HG02571 (cell line): ENCODE data around the gene BAHCC1.

Source experiments
- ATAC-seq: cut with Tn5 transposase; IDR thresholded peaks from one replicate; pipeline ENCODE4 v1.9.1; 2021; ENCODE audit warnings: mild to moderate bottlenecking, moderate library complexity; ENCODE audit not compliant: unreplicated experiment

The BAHCC1 gene

GRCh38 chr17:81489998-81490992 lies 95.0 kb downstream of the BAHCC1 start:
- ATAC-seq, result no peak

DNA sequence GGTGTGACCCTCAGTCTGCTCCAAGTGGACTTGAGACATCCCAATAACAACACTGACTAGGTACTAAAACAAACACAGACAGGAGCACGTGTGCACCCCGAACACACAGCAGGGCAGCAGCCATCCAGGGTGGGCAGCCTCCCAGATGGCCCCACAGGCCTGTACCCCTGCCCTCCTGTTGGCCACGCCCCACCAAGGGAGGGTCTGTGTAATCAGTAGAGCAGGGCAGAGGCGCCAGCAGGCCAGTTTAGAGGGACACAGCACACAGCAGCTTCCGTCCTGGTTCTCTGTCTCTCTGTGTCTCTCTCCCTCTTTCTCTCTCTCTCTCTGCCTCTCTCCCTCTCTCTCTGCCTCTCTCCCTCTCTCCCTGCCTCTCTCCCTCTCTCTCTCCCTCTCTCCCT lies 95.9 kb downstream of the BAHCC1 start:
- ATAC-seq, result no peak

DNA sequence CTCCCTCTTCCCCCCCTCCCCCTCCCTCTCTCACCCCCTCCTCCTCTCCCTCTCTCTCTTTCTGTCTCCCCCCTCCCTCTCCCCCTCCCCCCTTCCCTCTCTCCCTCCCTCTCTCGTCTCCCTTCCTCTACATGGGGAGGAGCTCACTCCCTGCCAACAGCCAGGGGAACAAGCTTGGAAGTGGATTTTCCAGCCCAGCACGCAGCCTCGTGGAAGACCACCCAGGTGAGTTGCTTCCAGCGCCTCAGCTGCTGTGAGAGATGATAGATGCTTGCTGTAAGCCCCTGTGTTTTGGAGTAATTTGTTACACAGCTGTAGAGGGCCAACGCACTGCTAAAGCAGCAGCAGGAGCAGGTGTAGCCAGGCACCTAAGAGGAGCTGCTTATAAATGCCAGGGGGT lies 96.5 kb downstream of the BAHCC1 start:
- no peak for ATAC-seq

- no peak for ATAC-seq
Observed at GRCh38 chr17:81492202-81492601, 96.9 kb downstream of the BAHCC1 start.

GRCh38 chr17:81492706-81493105 lies 97.4 kb downstream of the BAHCC1 start:
- ATAC-seq, result no peak

GRCh38 chr17:81493198-81494038 lies 98.2 kb downstream of the BAHCC1 start:
- ATAC-seq, result no peak

- ATAC-seq, result no peak
Observed at GRCh38 chr17:81494626-81495377, 99.5 kb downstream of the BAHCC1 start.

DNA sequence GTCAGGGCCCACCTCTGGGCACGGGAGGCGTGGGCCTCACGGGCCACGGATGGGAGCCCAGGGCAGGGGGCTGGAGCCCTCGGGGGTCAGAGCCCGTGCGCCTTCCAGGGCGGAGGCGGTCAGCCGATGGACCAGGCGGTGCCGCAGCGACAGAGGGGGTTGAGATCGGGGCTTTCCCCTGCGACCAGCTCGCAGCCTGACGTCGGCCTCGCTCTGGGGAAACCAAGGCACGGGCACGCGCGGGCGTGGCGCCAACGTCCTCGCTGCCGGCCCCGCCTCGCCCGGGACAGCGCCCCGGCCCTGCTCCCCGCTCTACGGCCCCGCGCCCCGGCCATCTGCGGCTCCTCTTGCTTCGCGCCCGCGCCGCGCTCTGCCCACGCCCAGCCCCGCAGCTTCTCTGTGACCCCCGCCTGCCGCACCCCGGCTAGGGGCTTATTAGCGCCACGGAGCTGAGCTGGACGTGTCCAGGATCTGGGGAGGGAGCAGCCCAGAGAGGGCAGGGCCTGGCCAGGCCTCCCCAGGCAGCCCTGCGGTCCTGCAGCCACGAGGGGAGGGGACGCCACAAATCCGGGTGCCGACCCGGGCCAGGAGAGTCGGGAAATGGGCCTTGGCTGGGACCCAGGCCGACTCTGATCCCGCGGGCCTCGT lies 103.8 kb downstream of the BAHCC1 start:
- ATAC-seq, result no peak

GRCh38 chr17:81499601-81499970 lies 104.3 kb downstream of the BAHCC1 start:
- ATAC-seq, result no peak

DNA sequence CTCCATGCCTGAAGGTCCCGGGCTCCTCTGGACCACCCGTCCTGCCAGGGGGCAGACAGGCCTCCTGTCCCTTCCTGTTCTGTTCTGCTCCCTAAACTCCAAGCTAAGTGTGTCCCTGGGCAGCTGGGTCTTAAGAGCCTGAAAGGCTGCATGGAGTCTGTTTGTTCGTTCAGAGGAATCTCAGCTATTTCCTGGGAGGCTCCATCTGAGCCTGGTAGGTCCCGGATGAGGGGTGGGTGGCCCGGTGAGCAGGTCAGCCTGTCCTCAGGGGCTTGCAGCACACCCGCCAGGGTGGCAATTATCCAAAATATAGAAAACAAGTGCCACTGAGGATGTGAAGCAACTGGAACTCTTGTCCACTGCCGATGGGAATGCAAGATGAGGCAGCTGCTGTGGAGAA lies 104.8 kb downstream of the BAHCC1 start:
- ATAC-seq, result no peak

DNA sequence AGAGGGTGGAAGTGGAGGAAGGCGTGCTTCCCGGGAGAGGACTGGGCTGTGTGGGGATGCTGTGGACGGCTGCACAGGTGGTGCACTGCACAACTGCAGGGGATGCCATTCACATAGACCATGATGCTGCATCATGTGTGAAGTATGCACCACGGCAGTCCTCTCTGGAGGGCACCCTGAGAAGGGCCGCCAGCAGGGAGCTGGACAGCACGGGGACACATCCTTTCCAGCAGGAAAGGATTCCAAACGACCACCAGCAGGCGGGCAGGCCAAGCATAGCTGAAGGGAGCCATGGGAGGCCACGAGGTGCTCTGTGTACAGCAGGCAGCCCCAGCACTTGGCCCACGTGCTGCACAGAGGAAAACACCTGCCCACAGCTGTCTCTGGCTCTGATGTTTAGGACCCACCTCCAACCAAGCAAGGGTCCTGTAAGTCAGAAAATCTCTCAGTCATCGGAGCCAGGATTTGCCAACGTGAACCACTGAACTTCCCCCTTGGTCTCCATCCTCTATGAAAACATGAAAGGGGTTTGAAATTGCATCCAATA lies 107.3 kb downstream of the BAHCC1 start:
- ATAC-seq, result no peak

DNA sequence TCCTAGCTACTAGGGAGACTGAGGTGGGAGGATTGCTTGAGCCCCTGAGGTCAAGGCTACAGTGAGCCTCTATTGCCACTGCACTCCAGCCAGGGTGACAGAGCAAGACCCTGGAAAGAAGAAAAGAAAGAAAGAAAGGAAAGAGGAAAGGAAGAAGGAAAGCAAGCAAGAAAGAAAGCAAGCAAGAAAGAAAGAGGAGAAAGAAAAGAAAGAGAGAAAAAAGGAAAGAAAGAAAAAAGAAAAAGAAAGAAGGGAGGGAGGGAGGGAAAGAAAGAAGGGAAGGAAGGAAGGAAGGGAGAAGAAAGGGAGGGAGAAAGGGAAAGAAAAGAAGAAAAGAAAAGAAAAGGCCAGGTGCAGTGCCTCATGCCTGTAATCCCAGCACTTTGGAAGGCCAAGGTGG lies 108.4 kb downstream of the BAHCC1 start:
- no peak for ATAC-seq

DNA sequence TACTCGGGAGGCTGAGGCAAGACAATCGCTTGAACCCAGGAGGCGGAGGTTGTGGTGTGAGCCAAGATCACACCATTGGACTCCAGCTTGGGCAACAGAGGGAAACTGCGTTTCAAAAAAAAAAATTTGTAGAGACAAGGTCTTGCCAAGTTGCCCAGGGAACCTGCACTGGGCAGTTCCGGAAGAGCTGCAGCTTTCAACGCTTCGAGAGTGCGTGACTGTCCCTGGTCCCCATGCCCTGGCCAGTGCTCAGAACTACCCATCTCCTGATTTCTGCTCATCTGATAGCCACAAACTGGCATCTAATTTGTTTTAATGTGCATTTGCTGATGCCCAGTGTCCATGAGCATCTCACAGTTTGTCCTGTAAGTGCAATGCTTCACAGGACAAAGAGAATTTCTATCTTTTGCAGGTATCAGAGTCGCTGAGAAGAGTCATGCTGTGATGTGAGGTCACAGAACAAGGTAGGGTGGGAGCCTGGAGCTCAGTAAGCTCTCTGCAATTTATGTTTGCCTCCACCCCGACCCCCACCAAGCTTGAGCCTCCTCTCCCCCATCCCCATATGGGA lies 113.5 kb downstream of the BAHCC1 start:
- no peak for ATAC-seq

DNA sequence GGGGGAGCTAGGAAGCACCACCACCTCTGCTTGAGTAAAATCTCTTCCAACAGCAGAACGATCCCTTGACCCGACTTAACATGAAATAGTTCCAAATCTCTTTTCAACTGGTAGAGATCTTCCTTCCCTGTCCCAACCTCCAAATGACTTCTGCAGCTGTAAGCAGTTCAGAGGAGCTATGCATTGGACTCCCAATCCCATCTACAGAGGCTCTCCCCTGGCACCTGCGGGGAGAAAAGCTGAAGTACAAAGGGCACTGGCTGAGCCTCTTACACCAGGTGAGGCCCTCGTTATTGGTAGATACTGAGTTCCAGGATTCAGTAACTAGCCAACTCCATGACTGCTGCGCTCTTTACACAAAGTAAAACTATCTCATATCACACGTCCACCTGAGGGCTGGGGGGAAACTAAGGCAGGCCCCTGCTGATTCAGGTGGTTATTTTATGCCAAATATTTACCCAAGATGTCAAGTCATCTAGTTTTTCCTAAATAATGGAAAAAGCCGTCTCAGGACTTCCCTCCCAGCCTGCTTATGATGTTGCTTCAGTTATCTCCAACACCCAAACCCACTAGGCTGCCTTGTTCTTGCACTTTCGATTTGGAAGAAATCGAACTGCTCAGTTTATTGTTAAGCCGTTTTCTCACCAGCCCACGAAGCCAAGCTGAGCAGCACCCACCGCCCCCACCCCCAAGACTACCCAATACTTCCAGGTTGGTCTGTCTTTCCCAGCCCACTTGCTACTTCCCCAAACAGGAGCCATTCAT lies 114.1 kb downstream of the BAHCC1 start:
- ATAC-seq, result no peak

DNA sequence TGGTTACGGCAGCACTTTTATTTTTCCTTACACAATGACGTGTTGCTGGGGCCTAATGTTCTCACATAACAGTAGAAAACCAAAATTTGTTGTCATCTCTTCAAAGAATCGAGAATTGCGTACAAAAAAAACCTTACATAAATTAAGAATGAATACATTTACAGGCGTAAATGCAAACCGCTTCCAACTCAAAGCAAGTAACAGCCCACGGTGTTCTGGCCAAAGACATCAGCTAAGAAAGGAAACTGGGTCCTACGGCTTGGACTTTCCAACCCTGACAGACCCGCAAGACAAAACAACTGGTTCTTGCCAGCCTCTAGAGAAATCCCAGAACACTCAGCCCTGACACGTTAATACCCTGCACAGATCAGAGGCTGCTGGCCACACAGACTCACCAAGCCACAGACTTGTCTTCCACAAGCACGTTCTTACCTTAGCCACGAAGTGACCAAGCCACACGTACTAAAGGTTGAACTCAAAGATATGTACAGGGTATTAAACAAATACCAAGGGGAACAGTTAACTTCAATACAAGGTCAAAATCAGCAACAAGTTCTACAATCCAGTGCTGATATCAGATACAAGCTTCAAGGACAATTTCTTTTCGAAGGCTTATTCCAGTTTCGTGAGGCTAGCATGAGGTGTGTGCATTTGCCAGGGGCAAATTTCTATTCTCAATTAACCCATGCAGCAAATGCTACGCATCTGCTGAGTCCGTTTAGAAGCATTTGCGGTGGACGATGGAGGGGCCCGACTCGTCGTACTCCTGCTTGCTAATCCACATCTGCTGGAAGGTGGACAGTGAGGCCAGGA lies 114.9 kb downstream of the BAHCC1 start:
- no peak for ATAC-seq

DNA sequence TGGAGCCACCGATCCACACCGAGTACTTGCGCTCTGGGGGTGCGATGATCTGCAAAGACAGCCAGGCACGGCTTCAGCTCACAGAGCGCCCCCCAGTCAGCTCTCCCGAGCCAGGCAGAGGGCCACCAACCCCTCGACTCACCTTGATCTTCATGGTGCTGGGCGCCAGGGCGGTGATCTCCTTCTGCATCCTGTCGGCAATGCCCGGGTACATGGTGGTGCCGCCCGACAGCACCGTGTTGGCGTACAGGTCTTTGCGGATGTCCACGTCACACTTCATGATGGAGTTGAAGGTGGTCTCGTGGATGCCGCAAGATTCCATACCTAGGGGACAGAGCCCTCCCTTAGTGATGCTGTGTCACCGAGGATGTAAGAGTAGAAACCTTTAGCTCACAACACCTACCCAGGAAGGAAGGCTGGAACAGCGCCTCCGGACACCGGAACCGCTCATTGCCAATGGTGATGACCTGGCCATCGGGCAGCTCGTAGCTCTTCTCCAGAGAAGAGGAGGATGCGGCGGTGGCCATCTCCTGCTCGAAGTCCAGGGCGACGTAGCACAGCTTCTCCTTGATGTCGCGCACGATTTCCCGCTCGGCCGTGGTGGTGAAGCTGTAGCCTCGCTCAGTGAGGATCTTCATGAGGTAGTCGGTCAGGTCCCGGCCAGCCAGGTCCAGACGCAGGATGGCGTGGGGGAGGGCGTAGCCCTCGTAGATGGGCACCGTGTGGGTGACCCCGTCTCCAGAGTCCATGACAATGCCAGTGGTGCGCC lies 115.7 kb downstream of the BAHCC1 start:
- no peak for ATAC-seq

DNA sequence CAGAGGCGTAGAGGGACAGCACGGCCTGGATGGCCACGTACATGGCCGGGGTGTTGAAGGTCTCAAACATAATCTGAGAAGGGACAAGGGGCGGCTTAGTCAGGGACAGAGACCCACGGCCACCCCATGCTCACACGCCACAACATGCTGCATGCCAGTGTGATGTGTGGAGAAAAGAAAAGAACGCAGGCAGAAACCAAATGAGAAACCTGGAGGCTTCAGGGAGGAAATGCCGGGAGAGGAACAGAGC lies 116.2 kb downstream of the BAHCC1 start:
- no peak for ATAC-seq
